CD14-positive monocyte (primary cell): ENCODE results near the gene LKAAEAR1. TPM values are rescaled to one million over a fixed set of nuclear protein-coding genes. Genes with fewer than 3 reads are reported as not detected.
A peak's percentile ranks its signal among the peaks of the same experiment; 100 is the strongest.

ENCODE experiments used
- DNase-seq, 3 donors: peaks; one replicate each; pipeline ENCODE4 v3.0.0-alpha.2; 2011 to 2022
- H2AFZ ChIP-seq: 2 replicates; pipeline ENCODE4 v1.6.0; 2012; ENCODE audit warnings: mild to moderate bottlenecking, low read depth, low read length, inconsistent platforms; ENCODE audit not compliant: insufficient read depth, poor library complexity, severe bottlenecking
- H3K27ac ChIP-seq, 2 donors: 1 replicate in 1 of 2; 2 replicates in 1 of 2; pipeline ENCODE4 v1.5.1; 2012 to 2013; ENCODE audit warnings: low read length in 2 of 2, control low read depth in 1 of 2, inconsistent platforms in 1 of 2, low read depth in 1 of 2, mild to moderate bottlenecking in 1 of 2
- H3K27me3 ChIP-seq, 2 donors: one replicate each; pipeline versions ENCODE4 v1.6.0 to v1.6.1; 2011 to 2013; ENCODE audit warnings: low read length in 2 of 2; ENCODE audit not compliant: control insufficient read depth in 2 of 2, insufficient read depth in 2 of 2
- H3K36me3 ChIP-seq, 2 donors: replicated peaks in 1 of 2; 1 replicate in 1 of 2; 2 replicates in 1 of 2; pipeline versions ENCODE4 v1.5.1 to v1.6.1; 2012 to 2013; ENCODE audit warnings: low read length in 2 of 2, control low read depth in 1 of 2, inconsistent platforms in 1 of 2, mild to moderate bottlenecking in 1 of 2; ENCODE audit not compliant: insufficient read depth in 2 of 2, control insufficient read depth in 1 of 2
- H3K4me1 ChIP-seq, 2 donors: 1 replicate in 1 of 2; 2 replicates in 1 of 2; pipeline versions ENCODE4 v1.5.1 to v1.6.1; 2012 to 2013; ENCODE audit warnings: low read length in 2 of 2, control low read depth in 1 of 2, inconsistent platforms in 1 of 2, mild to moderate bottlenecking in 1 of 2, moderate library complexity in 1 of 2; ENCODE audit not compliant: insufficient read depth in 2 of 2, control insufficient read depth in 1 of 2
- H3K4me2 ChIP-seq: replicated peaks from 2 replicates; pipeline ENCODE3; 2012; ENCODE audit warnings: low read length, moderate library complexity, mild to moderate bottlenecking; ENCODE audit not compliant: poor library complexity, severe bottlenecking; ENCODE audit errors: extremely low read depth
- H3K4me3 ChIP-seq, 3 experiments: fragments of 200-600 bp in 1 of 3; sonication (generic) in 1 of 3; replicated peaks in 1 of 3; 1 replicate in 2 of 3; 2 replicates in 1 of 3; pipeline ENCODE4 v1.5.1; 2011 to 2013; ENCODE audit warnings: low read length in 3 of 3, mild to moderate bottlenecking in 3 of 3, control low read depth in 2 of 3, low read depth in 2 of 3, inconsistent platforms in 1 of 3, moderate library complexity in 1 of 3
- H3K79me2 ChIP-seq: 2 replicates; pipeline ENCODE4 v1.6.0; 2012; ENCODE audit warnings: mild to moderate bottlenecking, control low read depth, inconsistent platforms, low read length, moderate library complexity; ENCODE audit not compliant: insufficient read depth
- H3K9ac ChIP-seq: 2 replicates; pipeline ENCODE4 v1.6.0; 2017; ENCODE audit warnings: low read length, mild to moderate bottlenecking; ENCODE audit not compliant: insufficient read depth, poor library complexity, severe bottlenecking
- H3K9me3 ChIP-seq, 2 donors: replicated peaks in 1 of 2; 1 replicate in 1 of 2; 2 replicates in 1 of 2; pipeline versions ENCODE4 v1.5.1 to v1.6.1; 2012 to 2013; ENCODE audit warnings: low read length in 2 of 2, control low read depth in 1 of 2; ENCODE audit not compliant: control insufficient read depth in 1 of 2, insufficient read depth in 1 of 2
- H4K20me1 ChIP-seq: 2 replicates; pipeline ENCODE4 v1.6.0; 2012; ENCODE audit warnings: mild to moderate bottlenecking, low read length, control low read depth, moderate library complexity; ENCODE audit not compliant: insufficient read depth
- H3K27ac Mint-ChIP-seq, 7 donors: one replicate each; pipeline ENCODE4 v1.8.0; 2020; ENCODE audit warnings: mild to moderate bottlenecking in 7 of 7, mixed read lengths in 7 of 7, moderate library complexity in 6 of 7, inconsistent platforms in 2 of 7
- H3K27me3 Mint-ChIP-seq, 3 donors: one replicate each; pipeline ENCODE4 v1.8.0; 2021 to 2022; ENCODE audit warnings: low read depth in 3 of 3, mild to moderate bottlenecking in 3 of 3, mixed read lengths in 3 of 3, moderate library complexity in 3 of 3, inconsistent platforms in 1 of 3
- H3K36me3 Mint-ChIP-seq, 2 donors: one replicate each; pipeline ENCODE4 v1.8.0; 2020; ENCODE audit warnings: mixed read lengths in 2 of 2, inconsistent platforms in 1 of 2, mild to moderate bottlenecking in 1 of 2
- H3K4me1 Mint-ChIP-seq: one replicate; pipeline ENCODE4 v1.8.0; 2020; ENCODE audit warnings: mild to moderate bottlenecking, mixed read lengths
- H3K4me3 Mint-ChIP-seq, 2 donors: one replicate each; pipeline ENCODE4 v1.8.0; 2020; ENCODE audit warnings: mild to moderate bottlenecking in 2 of 2, mixed read lengths in 2 of 2, moderate library complexity in 1 of 2
- H3K9me3 Mint-ChIP-seq, 7 donors: one replicate each; pipeline ENCODE4 v1.8.0; 2020 to 2022; ENCODE audit warnings: mixed read lengths in 7 of 7, mild to moderate bottlenecking in 6 of 7, moderate library complexity in 6 of 7, inconsistent platforms in 2 of 7
- WGBS: methylation state at CpG from one replicate; pipeline ENCODE4 v1.1.5; 2013; ENCODE audit warnings: missing lambda C conversion rate; ENCODE audit not compliant: insufficient coverage; 5-methylcytosine and 5-hydroxymethylcytosine counted together
- intact Hi-C, 2 donors: fragments of 100-400 bp; cut with micrococcal nuclease; formaldehyde crosslinking; loops; one replicate each; pipeline versions ENCODE4 v1.15.0 to v1.15.1; 2023
- polyA plus RNA-seq, 3 donors: library from polyadenylated mRNA; depleted of rRNA in 1 of 3; unstranded in 2 of 3; stranded (reverse) in 1 of 3; fragments of 300-500 nt in 2 of 3; fragments of >200 nt in 1 of 3; fragmentation: Illumina TruSeq in 2 of 3; gene quantifications; 1 replicate in 2 of 3; 2 replicates in 1 of 3; pipeline ENCODE4 v1.2.3, GENCODE V29; 2012 to 2021
- TF ChIP-seq, protein P1 (sequence below): fragments of 200-600 bp; IDR thresholded peaks from one replicate; pipeline ENCODE4 v1.8.0; 2022; ENCODE audit warnings: antibody characterized with exemption, mild to moderate bottlenecking

The LKAAEAR1 gene
- polyA plus RNA-seq, 3 donors, result 0.61 to 0.86 (median 0.64) TPM

DNA sequence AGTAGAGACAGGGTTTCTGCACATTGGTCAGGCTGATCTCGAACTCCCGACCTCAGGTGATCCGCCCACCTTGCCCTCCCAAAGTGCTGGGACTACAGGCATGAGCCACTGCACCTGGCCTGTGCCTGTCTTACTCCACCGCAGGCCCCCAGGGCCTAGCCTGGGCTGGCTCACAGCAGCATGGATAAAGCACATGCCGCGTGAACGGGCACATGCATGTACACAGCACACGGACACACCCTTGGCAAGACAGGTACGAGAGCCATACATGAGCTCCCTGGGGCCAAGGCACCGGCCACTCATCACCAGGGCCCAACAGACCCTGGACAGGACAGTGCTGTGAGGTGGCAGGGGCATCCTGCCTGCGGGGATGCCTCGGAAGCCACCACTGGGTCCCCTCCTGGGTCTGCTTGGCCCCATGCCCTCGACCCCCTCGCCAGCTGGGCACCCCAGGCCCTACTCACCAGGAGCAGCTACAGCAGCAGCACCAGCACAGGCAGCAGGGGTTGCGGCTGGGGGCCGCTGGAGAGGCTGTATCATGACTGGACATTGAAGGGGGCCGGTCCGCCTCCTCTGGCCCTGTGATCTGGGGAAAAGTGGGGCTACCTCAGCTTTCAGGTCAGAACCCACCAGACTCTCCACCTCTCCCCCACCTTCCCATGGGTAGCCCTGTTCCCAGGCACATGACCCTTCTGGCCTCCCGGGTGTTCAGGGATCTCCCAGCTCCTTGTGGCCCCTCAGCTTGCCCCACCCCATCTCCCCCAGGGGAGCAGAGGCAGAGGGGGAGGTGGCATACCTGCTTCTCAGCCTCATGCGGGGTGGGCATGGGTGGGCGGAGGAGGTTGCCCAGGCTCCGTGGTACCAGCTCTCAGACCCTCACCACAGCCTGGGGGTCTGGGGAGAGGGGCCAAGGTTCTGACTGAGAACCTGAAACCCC lies 7.9 kb downstream of the LKAAEAR1 start:
- Histone ChIP-seq H2AFZ (no peak overlapping the region), H3K4me1 (peaks cover 29 to 55% of the 10 kb centered on the region in 2 donors), H3K9ac (peak overlapping the region; percentile 88), H3K4me3 (peak overlapping the region; percentile 78 to 100 (median 84)), H3K79me2 (peaks cover 74% of the 10 kb centered on the region), H3K36me3 (peaks cover 43 to 46% of the 10 kb centered on the region in 2 donors), H4K20me1 (peaks cover 94% of the 10 kb centered on the region), H3K4me2 (peak overlapping the region; percentile 92), H3K27me3 (no peaks in the 10 kb centered on the region), H3K9me3 (no peaks in the 10 kb centered on the region), H3K27ac (peak overlapping the region; percentile 81 to 86)
- peaks cover 0 to 3% (median 0%) of the 10 kb centered on the region in 3 donors for H3K27me3 Mint-ChIP-seq
- intact Hi-C loops, result no loop called here
- peak overlapping the region; percentile 62 to 94 (median 89) for H3K27ac Mint-ChIP-seq
- TF ChIP-seq, protein P1, sequence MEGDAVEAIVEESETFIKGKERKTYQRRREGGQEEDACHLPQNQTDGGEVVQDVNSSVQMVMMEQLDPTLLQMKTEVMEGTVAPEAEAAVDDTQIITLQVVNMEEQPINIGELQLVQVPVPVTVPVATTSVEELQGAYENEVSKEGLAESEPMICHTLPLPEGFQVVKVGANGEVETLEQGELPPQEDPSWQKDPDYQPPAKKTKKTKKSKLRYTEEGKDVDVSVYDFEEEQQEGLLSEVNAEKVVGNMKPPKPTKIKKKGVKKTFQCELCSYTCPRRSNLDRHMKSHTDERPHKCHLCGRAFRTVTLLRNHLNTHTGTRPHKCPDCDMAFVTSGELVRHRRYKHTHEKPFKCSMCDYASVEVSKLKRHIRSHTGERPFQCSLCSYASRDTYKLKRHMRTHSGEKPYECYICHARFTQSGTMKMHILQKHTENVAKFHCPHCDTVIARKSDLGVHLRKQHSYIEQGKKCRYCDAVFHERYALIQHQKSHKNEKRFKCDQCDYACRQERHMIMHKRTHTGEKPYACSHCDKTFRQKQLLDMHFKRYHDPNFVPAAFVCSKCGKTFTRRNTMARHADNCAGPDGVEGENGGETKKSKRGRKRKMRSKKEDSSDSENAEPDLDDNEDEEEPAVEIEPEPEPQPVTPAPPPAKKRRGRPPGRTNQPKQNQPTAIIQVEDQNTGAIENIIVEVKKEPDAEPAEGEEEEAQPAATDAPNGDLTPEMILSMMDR, result no peak
- WGBS, result 85% methylated on average over 14 of the region's 22 CpGs
- peaks cover 32 to 51% of the 10 kb centered on the region in 2 donors for H3K36me3 Mint-ChIP-seq
- no peaks in the 10 kb centered on the region for H3K9me3 Mint-ChIP-seq
- no peak for DNase-seq
- peak overlapping the region; percentile 95 to 97 for H3K4me3 Mint-ChIP-seq
- peaks cover 41% of the 10 kb centered on the region for H3K4me1 Mint-ChIP-seq

DNA sequence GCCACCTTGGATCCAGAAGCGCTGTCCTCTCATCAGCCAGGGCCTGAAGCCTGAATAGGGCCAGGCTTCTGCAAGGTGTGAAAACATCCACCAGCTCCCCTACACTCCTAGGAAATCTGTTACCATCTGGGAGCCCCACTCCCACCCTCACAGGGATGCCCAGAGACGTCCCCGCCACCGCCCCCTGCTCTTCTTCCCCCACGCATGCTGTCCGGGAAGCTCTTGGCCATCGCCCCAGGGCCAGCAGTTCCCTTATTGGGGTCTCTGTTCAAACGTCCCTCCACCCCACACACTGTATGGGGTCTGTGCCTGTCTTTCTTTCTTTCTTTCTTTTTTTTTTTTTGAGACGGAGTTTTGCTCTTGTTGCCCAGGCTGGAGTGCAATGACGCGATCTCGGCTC lies 8.6 kb downstream of the LKAAEAR1 start:
- no peak for DNase-seq
- intact Hi-C loops, result no loop called here
- Mint-ChIP-seq H3K4me3 (peak overlapping the region; percentile 6 to 97), H3K9me3 (no peaks in the 10 kb centered on the region), H3K4me1 (peaks cover 34% of the 10 kb centered on the region), H3K36me3 (peaks cover 32 to 51% of the 10 kb centered on the region in 2 donors), H3K27ac (peak overlapping the region in 5 of 7 donors; percentile 50 to 82 (median 70)), H3K27me3 (peaks cover 0 to 3% (median 0%) of the 10 kb centered on the region in 3 donors)
- peak overlapping the region; percentile 2 to 48 for H3K27ac ChIP-seq
- no peak overlapping the region for H3K9ac ChIP-seq
- H3K36me3 ChIP-seq, result peaks cover 43 to 46% of the 10 kb centered on the region in 2 donors
- H3K79me2 ChIP-seq, result peaks cover 66% of the 10 kb centered on the region
- TF ChIP-seq, protein P1, result no peak
- no peaks in the 10 kb centered on the region for H3K9me3 ChIP-seq
- no peak overlapping the region for H2AFZ ChIP-seq
- peaks cover 94% of the 10 kb centered on the region for H4K20me1 ChIP-seq
- peaks cover 22 to 47% of the 10 kb centered on the region in 2 donors for H3K4me1 ChIP-seq
- H3K4me3 ChIP-seq, result no peak overlapping the region
- WGBS, result 76% methylated on average over 7 of the region's 12 CpGs
- H3K27me3 ChIP-seq, result no peaks in the 10 kb centered on the region
- peak overlapping the region; percentile 44 for H3K4me2 ChIP-seq
